NCI-H1694 treated with DMSO at 0.1 percent for 48 hours (cell line): ENCODE measurements around the gene MCM7.

Experiments
- DNase-seq: peaks from one replicate; lab custom pipeline; 2025; lab: John Stamatoyannopoulos, UW

Gene MCM7

DNA sequence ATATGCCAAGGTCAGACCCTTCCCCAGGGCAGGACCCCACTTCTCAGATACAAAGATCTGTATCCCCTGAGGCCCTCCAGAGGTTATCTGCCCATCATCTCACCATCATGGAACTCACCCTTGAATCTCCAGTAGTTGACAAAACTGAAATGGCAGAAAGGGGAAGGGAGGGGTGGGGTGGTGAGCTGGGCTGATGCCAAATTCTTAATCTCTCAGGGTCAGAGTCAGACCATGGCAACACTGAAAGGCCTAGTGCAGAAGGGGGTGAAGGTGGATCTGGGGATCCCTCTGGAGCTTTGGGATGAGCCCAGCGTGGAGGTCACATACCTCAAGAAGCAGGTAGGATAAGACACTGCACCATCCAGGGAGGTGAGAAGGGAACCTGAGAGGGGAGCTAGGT lies 21.4 kb upstream of the MCM7 start:
- DNase-seq: no peak

DNA sequence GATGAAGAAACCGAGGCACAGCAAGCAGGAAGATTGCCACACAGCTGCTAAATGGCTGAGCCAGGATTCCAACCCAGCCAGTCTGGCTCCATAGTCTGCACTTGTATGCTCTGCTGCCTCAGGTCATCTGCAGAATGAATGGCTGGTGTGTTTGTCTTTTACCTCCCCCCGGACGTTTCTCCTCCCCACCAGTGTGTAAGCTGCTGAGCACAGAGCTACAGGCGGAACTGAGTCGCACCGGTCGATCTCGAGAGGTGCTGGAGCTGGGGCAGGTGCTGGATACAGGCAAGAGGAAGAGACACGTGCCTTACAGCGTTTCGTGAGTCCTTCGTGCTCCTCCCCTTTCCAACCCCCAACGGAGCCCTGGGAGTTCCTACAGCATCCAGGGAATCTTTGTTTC lies 20.9 kb upstream of the MCM7 start:
- no peak for DNase-seq

DNA sequence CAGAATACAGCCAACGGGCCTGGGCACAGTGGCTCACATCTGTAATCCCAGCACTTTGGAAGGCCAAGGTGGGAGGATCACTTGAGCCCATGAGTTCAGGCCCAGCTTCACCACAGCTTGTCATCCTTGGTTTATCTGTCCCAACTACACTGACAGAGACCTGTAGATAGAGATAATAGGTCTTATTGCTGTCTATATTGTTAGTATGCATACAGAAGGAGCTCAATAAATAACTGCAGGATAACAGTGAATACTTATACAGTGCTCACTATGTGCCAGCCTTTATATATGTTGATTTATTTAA lies 19.5 kb upstream of the MCM7 start:
- DNase-seq: no peak

GRCh38 chr7:100119970-100120732 lies 19.0 kb upstream of the MCM7 start:
- peak; percentile 61 for DNase-seq

- DNase-seq: peak; percentile 95
These were observed 18.1 kb upstream of the MCM7 start, which contains the start of the genes CNPY4 and TAF6 for GRCh38 chr7:100119072-100119969. Gene CNPY4 (plus strand): TSS chr7:100119634. CDS start chr7:100119745, 111 bp downstream. Gene TAF6 (minus strand): TSS chr7:100119358. CDS start chr7:100114209, 5,149 bp downstream.

DNA sequence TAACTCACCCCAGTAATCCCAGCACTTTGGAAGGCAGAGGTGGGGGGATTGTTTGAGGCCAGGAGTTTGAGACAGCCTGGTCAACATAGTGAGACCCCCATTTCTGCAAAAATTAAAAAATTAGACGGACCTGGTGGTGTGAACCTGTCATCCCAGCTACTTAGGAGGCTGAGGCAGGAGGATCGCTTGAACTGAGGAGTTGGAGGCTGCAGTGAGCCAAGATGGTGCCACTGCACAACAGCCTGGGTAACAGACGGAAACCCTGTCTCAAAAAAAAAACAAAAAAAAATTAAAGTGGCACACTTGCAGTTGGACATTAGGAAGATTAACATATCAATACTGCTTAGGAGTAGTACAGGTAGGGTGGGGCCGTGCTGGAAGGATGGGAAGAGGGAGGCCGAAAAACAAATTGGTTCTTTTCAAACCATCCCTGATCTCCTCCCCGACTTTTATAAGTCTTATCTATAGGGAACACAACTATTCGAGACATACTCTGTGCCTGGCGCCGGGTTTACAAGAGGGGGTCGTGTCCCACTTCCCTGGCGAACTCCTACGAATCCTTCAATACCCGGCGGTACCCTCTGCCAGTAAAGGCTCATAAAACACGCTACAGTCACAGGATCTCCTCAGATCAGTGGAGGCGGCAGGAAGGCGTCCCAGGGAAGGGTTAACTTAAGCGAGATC lies 17.3 kb upstream of the MCM7 start:
- no peak for DNase-seq

- no peak for DNase-seq
These were observed 13.8 kb upstream of the MCM7 start for GRCh38 chr7:100115026-100115425.

- no peak for DNase-seq
These were observed 10.7 kb upstream of the MCM7 start for GRCh38 chr7:100111914-100112313.

- no peak for DNase-seq
These were observed 10.0 kb upstream of the MCM7 start for GRCh38 chr7:100111156-100111555.

GRCh38 chr7:100109521-100110163 lies 8.4 kb upstream of the MCM7 start:
- DNase-seq: no peak

GRCh38 chr7:100107890-100108289 lies 6.7 kb upstream of the MCM7 start:
- no peak for DNase-seq

DNA sequence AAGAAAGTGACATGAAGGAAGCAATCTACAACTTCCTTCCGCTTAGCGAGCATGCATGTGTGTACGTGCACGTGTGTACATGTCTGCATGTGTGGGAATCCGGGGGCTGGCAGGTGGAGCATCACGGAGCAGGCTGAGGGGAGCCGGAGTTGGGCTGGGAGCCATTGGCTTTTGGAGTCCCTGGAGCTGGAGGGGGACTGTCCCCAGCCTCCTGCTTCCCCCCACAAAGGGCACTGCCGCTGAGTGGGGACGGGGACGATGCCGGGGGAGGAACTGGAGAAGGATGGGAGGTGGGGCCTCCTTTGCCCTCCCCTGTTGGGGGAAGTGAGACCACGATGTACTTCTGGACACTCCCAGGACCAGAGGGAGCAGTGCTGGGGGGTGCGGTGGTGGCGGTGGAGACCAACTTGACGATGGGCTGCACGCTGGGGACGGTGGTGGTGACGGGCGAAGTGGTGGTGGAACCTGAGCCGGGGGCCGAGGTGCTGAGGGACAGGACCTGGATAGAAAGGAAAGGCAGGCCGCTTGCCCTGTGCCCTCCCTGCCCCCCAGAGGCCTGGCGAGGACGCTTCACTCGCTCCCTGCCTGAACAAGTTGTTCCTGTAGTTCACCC lies 6.0 kb upstream of the MCM7 start:
- no peak for DNase-seq

- no peak for DNase-seq
These were observed 5.4 kb upstream of the MCM7 start for GRCh38 chr7:100106633-100107032.

DNA sequence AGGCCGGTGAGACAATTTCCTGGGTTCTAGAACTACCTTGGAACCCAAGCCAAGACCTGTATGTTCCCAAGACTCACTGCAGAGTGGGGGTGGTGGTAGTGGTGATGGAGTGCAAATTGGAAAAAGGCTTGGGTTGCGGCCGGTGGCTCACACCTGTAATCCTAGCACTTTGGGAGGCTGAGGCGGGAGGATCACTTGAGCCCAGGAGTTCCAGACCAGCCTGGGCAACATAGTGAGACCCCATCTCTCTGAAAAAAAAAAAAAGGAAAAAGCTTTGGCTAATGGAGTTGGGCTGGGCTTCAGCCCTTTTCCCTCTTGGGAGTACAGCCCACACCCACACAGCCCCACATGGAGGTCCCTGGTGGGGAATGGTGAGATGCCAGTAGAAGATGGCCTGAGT lies 4.3 kb upstream of the MCM7 start:
- no peak for DNase-seq

DNA sequence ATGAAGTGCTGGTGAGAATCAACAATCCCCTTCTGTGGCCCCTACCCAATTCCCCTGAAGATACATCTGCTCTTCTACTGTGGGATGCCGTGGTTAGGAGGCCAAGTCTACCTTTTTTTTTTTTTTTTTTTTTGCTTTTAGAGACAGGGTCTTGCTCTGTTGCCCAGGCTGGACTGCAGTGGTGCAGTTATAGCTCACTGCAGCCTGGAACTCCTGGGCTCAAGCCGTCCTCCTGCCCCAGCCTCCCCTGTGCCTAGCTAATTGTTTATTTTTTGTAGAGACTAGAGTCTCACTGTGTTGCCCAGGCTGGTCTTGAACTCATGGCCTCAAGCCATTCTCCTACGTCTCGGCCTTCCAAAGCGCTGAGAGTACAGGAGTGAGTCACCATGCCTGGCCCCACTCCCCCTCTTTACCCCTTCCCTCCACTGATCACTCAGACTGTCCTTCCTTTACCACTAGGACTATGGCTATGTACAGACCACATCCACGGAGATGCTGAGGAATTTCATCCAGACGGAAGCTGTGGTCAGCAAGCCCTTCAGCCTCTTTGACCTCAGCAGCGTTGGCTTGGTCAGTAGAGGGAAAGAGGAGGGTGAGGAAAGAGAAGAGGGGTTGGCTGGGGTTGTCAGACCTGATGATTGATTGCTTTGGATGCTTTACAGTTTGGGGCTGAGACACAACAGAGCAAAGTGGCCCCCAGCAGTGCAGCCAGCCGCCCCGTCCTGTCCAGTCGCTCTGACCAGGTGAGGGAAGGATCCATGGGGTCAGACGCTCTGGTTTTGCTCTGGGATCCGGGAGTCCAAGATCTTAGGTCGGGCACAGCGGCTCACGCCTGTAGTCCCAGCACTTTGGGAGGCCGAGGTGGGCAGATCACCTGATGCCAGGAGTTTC lies 2.0 kb upstream of the MCM7 start:
- DNase-seq: no peak

DNA sequence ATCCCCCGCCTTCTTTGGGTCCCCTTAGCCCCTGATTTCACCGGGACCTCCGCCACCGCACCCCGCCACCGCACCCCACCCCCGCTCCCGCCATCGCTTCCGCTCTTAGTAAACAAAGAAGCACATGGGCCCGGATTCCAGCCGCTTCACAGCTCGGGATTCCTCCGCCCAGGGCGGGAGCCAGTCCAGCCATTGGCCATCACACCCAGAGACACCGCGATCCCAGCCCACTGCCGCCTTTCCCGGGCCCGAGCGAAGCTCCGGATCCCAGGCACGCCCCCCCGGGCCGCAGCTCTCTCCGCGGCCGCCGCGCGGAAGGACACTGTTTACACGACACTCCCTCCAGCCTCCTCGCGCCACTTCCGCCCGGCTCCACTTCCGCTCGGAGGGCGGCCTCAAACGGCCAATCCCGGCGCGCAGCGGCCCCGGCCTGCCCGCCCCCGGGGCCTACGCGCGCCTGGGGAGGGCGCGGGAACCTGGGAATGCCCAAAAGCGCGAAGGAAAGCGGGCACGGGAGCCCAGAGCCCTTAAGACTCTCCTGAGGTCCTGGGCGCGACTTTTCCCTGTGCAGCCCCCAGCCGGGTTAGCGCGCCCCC lies 679 bp downstream of the MCM7 start:
- DNase-seq: peak; percentile 90

DNA sequence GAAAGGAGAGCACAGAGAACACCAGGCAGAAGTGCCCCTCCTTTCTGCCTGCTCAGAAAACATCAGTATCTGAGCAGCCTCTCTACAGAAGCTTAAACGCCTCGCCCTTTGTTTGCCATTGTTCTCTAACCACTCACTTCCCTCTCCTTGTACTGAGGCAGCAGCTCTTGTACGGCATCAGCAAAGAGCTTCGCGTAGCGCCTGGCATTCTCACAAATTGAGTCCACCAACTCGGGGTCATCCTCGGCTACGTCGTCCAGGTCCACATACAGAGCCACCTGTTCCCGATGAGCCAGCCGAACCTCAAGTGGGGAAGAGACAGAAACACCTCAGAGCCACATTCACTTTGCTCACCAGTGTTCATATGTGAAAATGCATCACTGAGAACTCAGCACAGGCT lies 1.7 kb downstream of the MCM7 start:
- DNase-seq: no peak

DNA sequence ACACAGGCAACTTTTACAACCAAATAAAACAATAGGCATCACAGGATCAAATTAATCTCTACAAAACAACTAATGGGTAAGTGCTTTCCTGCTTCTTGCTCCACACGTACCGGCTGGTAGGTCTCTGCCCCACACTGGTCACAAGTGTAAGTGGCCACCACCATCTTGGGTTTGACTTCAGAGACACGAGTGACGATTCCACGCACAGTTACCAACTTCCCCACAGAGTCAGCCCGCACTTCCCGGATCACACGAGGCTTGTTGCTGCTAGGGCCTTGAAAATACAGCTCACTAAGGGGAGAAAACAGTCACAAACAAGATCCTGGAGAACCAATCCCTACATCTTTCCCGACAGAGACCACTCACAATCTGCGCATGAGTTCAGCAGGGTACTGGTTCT lies 2.3 kb downstream of the MCM7 start:
- DNase-seq: no peak

DNA sequence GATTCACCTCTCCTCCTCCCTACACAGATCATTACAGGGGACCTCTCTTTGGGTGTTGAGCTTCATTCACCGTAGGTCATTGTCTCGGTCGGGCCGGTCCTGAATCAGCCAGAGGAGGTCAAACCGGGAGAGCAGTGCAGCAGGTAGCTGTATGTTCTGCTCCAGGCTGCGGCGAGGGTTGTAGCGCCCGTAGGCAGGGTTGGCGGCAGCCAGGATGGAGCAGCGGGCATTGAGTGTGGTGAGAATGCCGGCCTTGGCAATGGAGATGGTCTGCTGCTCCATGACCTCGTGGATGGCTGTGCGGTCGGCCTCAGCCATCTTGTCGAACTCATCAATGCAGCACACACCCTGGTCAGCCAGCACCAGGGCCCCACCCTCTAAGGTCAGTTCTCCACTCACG lies 5.5 kb downstream of the MCM7 start:
- DNase-seq: no peak

GRCh38 chr7:100095289-100095688 lies 5.9 kb downstream of the MCM7 start:
- DNase-seq: no peak
